ENCODE measurements around the gene GRAMD2A. TPM values are rescaled to one million over a fixed set of nuclear protein-coding genes. Genes with fewer than 3 reads are reported as not detected.
A peak's percentile ranks its signal among the peaks of the same experiment; 100 is the strongest.

GRAMD2A gene
- total and polyA plus RNA-seq, 10 of the 15 experiments (the other 5 are each of a cell fraction or from before 2014, with no cell fraction given), result 0.02 to 0.35 TPM; not detected in 8

DNA sequence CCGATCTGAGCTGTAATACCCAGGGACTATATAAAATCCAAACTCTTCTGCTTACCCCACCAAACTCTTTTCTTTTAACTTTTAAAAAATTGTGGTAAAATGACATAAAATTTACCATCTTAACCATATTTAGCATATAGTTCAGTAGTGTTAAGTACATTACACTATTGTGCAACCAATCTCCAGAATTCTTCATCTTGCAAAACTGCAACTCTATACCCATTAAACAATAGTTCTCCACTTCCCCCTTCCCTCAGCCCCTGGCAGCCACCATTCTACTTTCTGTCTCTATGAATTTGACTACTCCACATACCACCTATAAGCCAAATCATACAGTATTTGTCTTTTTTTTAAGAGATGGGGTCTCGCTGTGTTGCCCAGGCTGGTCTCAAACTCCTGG lies 40.7 kb downstream of the GRAMD2A start (continued):
- TF ChIP-seq MEF2A (IDR thresholded peaks at IDR 0.05; ENCODE audit: insufficient read depth, low read depth, low read length) (no peak), HDAC2 (IDR thresholded peaks at IDR 0.05) (no peak)

DNA sequence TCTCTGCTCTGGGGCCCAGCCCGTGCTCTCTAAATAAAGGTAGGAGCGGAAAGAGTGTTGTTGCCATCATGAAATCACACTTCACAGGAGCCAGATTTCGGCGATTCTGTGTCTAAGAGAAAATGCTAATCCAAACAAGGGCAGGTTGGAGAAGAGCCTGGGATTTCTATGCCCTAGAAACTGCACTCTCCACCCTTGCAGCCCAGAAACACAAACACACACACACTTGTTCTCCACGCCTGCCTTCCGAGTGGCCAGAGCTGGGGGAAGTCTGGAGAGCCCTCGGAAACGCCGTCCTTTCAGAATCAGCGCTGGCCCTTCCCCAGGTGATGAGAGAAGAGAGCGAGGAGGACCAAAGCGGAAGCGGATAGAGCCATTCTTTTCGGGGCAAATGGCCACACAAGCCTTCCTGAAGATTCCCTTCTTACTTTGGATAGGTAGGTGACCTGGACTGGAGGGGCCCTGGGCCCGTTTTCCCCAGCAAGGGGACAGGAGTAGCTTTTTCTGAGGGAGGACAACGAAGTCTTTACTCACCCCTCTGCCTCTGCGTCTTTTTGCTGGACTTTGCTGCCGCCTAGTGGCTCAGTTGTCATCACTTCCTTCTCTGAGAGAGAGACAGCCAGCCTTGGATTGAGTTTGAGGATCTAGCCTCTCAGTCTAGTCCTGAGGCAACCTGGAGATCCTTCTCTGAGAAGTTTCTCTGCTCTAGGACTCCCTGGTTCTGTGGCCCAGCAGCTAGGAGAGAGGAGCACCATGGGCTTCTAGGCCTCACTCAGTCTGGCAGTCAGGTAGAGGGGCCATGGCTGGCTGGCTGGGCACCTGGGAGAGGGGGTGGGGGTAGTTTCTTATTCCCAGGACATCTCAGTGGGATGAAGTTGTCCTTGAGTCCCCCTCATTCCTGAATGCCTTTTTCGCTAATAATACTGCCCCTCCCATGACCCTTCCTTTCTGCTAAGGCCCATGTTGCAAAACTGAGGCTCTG lies 41.7 kb downstream of the GRAMD2A start:
- SMC1A ChIA-PET (ENCODE audit: uncharacterized antibody, unreplicated experiment), result interaction anchor here (0.7 to 5.9 kb wide), 26 partner anchors 8 to 417 kb away, joined by 3 to 49 read pairs (median 4); no protein-coding TSS in a partner anchor
- in situ Hi-C loops (cut with MboI), result loop anchor here (5.0 to 10.0 kb wide), 3 partner anchors 351 to 701 kb away; no protein-coding TSS in a partner anchor
- peak overlapping the region; percentile 76 for H3K9ac ChIP-seq (ENCODE audit: control insufficient read depth, insufficient read depth, low read length)
- H3K9me3 ChIP-seq (replicated peaks; ENCODE audit: control insufficient read depth, insufficient read depth, low read length), result no peaks in the 10 kb centered on the region
- peak overlapping the region; percentile 99 for H2AFZ ChIP-seq (ENCODE audit: control insufficient read depth, low read depth, low read length)
- peak overlapping the region; percentile 67; the same call in 1 of the 2 replicates for H3K27ac ChIP-seq (ENCODE audit: control insufficient read depth, insufficient read depth)
- no peaks in the 10 kb centered on the region for H3K4me1 ChIP-seq (ENCODE audit: control insufficient read depth, insufficient read depth, low read length)
- no peaks in the 10 kb centered on the region for H4K20me1 ChIP-seq (ENCODE audit: control insufficient read depth, insufficient read depth)
- intact Hi-C loops (cut with micrococcal nuclease; ENCODE audit: unreplicated experiment), result loop anchor here (1.0 to 10.0 kb wide), 7 partner anchors 37 to 411 kb away; no protein-coding TSS in a partner anchor
- no peaks in the 10 kb centered on the region for H3K79me2 ChIP-seq (ENCODE audit: control insufficient read depth, insufficient read depth, low read length)
- peak overlapping the region; percentile 86 for H3K4me2 ChIP-seq (ENCODE audit: control insufficient read depth, insufficient read depth)
- peak; percentile 99 for ATAC-seq
- CTCF ChIA-PET, result interaction anchor here (0.6 to 4.2 kb wide), 43 partner anchors 10 to 1270 kb away, joined by 3 to 69 read pairs (median 4); partner anchors contain the start of genes MYO9A and SENP8
- H3K27me3 ChIP-seq (replicated peaks in 1 of 2; ENCODE audit: control insufficient read depth in 2 of 2, insufficient read depth in 2 of 2, low read length in 1 of 2), result no peaks in the 10 kb centered on the region
- peak; percentile 62 for DNase-seq (ENCODE audit: low read depth, low spot score)
- POLR2A ChIA-PET, result interaction anchor here (0.5 to 1.4 kb wide), 2 partner anchors 14 to 114 kb away, joined by 3 to 4 read pairs; no protein-coding TSS in a partner anchor
- H3K4me3 ChIP-seq, result peak overlapping the region; percentile 59
- H3K36me3 ChIP-seq (ENCODE audit: control insufficient read depth in 2 of 2, insufficient read depth in 2 of 2, low read length in 1 of 2), result no peaks in the 10 kb centered on the region
- RAD21 ChIA-PET (ENCODE audit: unreplicated experiment), result interaction anchor here (0.6 to 2.5 kb wide), 21 partner anchors 10 to 412 kb away, joined by 3 to 33 read pairs (median 4); no protein-coding TSS in a partner anchor
- peak; percentile 99 for FAIRE-seq
- 11% methylated on average over 19 of the region's 19 CpGs for WGBS (ENCODE audit: insufficient coverage, insufficient replicate concordance, low lambda C conversion rate, missing lambda C conversion rate)
- BruUV-seq (replicated peaks), result no TSS peak
- TF ChIP-seq DPF2 (IDR thresholded peaks at IDR 0.05) (no peak), GABPA (IDR thresholded peaks at IDR 0.05; ENCODE audit: low read depth) (no peak), FOXK2 (IDR thresholded peaks at IDR 0.05) (no peak), ZNF384 (IDR thresholded peaks at IDR 0.05; ENCODE audit: borderline replicate concordance, low read depth, low read length) (no peak; the same call in 1 of the 2 replicates), SPI1 (IDR thresholded peaks at IDR 0.05; ENCODE audit: borderline replicate concordance, insufficient read depth, low read depth, low read length) (0 out of 2 replicates have a peak, but pooled peaks have one; percentile 24), SIX5 (IDR thresholded peaks at IDR 0.05; ENCODE audit: low read depth, low read length, severe bottlenecking) (no peak), NR2C2 (IDR thresholded peaks at IDR 0.05; ENCODE audit: borderline replicate concordance, control insufficient read depth, insufficient read length, low read depth) (no peak), POLR2AphosphoS2 (IDR thresholded peaks at IDR 0.05; ENCODE audit: low read depth, low read length) (no peak)
- TF ChIP-seq, protein P1, sequence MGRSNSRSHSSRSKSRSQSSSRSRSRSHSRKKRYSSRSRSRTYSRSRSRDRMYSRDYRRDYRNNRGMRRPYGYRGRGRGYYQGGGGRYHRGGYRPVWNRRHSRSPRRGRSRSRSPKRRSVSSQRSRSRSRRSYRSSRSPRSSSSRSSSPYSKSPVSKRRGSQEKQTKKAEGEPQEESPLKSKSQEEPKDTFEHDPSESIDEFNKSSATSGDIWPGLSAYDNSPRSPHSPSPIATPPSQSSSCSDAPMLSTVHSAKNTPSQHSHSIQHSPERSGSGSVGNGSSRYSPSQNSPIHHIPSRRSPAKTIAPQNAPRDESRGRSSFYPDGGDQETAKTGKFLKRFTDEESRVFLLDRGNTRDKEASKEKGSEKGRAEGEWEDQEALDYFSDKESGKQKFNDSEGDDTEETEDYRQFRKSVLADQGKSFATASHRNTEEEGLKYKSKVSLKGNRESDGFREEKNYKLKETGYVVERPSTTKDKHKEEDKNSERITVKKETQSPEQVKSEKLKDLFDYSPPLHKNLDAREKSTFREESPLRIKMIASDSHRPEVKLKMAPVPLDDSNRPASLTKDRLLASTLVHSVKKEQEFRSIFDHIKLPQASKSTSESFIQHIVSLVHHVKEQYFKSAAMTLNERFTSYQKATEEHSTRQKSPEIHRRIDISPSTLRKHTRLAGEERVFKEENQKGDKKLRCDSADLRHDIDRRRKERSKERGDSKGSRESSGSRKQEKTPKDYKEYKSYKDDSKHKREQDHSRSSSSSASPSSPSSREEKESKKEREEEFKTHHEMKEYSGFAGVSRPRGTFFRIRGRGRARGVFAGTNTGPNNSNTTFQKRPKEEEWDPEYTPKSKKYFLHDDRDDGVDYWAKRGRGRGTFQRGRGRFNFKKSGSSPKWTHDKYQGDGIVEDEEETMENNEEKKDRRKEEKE (IDR thresholded peaks at IDR 0.05), result no peak
- TF ChIP-seq, protein P2, sequence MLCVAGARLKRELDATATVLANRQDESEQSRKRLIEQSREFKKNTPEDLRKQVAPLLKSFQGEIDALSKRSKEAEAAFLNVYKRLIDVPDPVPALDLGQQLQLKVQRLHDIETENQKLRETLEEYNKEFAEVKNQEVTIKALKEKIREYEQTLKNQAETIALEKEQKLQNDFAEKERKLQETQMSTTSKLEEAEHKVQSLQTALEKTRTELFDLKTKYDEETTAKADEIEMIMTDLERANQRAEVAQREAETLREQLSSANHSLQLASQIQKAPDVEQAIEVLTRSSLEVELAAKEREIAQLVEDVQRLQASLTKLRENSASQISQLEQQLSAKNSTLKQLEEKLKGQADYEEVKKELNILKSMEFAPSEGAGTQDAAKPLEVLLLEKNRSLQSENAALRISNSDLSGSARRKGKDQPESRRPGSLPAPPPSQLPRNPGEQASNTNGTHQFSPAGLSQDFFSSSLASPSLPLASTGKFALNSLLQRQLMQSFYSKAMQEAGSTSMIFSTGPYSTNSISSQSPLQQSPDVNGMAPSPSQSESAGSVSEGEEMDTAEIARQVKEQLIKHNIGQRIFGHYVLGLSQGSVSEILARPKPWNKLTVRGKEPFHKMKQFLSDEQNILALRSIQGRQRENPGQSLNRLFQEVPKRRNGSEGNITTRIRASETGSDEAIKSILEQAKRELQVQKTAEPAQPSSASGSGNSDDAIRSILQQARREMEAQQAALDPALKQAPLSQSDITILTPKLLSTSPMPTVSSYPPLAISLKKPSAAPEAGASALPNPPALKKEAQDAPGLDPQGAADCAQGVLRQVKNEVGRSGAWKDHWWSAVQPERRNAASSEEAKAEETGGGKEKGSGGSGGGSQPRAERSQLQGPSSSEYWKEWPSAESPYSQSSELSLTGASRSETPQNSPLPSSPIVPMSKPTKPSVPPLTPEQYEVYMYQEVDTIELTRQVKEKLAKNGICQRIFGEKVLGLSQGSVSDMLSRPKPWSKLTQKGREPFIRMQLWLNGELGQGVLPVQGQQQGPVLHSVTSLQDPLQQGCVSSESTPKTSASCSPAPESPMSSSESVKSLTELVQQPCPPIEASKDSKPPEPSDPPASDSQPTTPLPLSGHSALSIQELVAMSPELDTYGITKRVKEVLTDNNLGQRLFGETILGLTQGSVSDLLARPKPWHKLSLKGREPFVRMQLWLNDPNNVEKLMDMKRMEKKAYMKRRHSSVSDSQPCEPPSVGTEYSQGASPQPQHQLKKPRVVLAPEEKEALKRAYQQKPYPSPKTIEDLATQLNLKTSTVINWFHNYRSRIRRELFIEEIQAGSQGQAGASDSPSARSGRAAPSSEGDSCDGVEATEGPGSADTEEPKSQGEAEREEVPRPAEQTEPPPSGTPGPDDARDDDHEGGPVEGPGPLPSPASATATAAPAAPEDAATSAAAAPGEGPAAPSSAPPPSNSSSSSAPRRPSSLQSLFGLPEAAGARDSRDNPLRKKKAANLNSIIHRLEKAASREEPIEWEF (IDR thresholded peaks at IDR 0.05; ENCODE audit: insufficient replicate concordance, low read depth, low read length), result no peak
